ENCODE measurements around the gene PSIP1.

GRCh38 chr9:15498246-15498995 lies 12.3 kb downstream of the PSIP1 start:
- TF ChIP-seq ZFP30 (CRISPR knock-in tag; IDR thresholded peaks at IDR 0.05) (no peak), ZNF565 (CRISPR knock-in tag; conservative IDR thresholded peaks at IDR 0.05; ENCODE audit: low read depth) (no peak), PATZ1 (CRISPR knock-in tag; IDR thresholded peaks at IDR 0.05; ENCODE audit: borderline replicate concordance) (no peak), TCF4 (CRISPR knock-in tag; IDR thresholded peaks at IDR 0.05; ENCODE audit: borderline replicate concordance) (no peak), TSHZ2 (CRISPR knock-in tag; IDR thresholded peaks at IDR 0.05) (no peak)
